COLO668 (cell line): ENCODE measurements around the gene KCND3.

Experiments
- DNase-seq: peaks from one replicate; lab custom pipeline; 2025; ENCODE audit not compliant: unreplicated experiment; lab: John Stamatoyannopoulos, UW

The KCND3 gene

DNA sequence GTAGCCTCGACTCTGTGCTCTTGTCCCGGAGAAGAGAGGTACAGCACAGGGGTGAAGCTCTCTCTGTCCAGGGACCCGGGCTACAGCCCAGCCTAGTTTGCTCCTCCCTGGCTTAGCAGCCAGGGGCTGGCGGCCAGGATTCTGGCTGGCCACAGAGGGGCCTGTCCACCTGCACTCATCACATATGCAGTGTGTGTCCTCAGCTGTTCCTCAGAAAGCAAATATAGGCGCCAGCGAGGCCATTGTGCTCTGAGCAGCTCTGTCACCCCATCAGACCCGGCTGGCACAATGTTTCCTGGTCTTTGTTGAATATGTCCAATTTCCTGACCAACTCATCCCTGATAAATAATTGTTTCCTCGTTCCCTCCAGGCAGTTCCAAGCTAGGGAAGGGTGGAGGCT lies 28.5 kb downstream of the KCND3 start:
- peak; percentile 79 for DNase-seq

DNA sequence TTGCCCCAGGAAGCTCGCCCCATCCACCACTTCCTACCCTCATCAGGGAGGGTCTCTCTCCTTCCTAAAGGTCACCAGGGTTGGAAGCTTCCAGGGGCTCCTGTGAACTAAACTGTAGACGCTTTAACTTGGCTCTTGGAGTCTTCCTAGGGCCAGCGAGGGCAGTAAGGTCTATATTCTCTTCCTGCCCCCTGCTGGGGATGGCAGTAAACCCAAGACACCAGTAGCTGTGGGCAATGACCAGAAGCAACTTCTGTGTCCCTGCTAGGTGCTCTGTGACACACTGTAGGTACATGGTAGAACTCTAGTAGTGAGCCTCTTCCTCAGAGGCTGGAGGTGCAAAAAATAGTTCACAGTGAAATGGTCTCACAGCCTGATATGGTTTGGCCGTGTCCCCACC lies 30.0 kb downstream of the KCND3 start:
- no peak for DNase-seq

DNA sequence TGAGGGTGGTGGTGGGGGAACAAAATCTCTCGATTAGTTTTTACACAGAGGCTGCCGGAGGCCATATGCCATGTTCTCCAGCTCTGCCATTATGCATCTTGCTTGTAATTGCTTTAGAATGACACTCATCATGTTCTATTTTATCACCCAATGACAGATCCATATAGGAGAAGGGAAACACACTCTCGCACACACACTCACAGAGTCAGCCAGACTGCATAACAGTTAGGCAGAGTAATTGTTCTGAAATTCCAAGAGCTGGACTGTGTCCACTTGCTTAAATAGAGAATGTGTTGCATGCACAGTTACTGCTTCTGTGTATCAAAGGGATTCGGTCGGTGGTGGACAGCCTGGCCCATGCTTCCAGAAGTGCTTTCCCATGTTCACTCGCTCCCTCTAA lies 30.6 kb downstream of the KCND3 start:
- no peak for DNase-seq

DNA sequence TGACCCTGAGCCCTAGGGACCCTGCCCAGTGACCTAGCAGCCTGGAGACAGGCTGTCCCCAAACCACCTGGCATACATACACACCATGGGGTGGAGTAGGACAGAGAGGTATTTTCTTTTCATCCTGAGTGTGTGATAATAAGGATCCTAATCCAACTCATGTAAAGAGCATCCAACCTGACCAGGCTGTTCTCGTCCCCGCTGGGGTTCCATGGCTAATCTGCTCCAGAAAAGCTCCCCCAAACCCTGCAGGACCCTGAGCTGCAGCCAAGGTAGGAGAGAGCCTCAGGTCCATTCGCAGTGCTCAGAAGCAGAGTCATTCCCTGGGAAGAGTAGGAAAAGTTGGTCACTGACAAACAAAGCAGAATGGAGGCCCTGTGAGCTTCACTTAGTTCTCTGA lies 31.4 kb downstream of the KCND3 start:
- no peak for DNase-seq

DNA sequence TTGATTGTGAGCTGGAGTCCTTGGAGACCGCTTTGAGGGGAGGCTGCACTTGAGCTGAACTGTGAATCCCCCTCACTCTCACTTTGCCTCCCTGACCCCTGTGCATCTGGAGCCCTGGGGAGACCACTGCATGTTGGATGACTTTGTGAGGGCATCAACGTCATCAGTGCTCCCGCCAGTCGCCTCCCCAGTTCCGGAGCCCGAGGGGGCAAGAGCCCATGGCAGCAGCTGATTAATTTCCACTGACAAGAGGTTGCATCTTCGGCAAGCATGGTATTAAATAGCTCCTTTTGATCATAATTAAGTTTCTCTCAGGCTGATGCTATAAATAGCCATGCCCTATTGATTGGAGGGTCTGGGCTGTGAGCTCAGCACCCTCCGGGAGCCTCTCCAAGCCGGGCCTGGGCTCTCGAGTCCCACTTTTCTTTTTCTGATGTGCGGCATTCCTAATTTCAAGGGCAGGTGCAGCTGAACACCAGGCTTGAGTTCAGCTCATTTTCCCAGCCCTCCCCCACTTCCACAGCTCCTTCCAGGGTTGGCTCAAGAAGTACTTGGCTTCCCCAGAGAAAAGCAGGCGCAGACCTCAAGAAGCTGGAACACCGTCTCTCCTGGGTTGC lies 33.2 kb downstream of the KCND3 start:
- DNase-seq: no peak

DNA sequence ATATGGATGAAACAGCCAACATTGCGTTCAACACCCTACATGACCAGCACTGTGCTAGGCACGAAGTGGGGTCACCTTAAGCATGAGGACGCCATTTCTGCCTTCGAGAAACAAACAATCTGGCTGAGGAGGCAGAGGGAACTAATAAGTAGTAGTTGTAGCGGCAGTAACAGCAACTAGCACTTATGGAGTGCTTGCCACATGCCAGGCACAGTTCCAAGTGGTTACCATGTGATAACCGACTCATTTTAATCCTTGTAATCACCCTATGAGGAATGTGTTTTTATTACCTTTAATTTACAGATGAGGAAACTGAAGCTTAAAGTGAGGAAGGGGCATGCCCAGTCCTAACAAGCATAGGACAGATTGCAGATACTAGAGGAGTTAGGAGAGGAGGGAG lies 33.7 kb downstream of the KCND3 start:
- DNase-seq: no peak

DNA sequence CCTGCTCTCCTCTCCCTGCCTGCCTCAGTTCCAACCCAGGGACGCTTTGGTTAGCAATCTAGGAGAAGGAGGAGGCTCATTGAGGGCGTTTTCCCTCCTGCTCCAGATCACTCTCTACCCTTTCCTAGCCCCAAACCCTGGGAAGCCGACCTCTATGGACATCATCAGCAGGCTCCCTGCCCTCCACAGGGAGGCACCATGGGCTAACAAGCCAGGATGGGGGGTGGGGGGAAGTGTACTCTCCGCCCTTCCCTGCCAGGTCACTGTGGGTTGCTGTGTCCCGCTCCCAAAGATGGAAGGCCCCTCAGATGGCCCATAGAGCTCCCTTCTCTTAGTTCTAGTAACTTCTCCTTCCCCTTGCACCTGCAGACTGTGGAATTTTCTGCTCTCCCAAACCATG lies 35.7 kb downstream of the KCND3 start:
- no peak for DNase-seq

DNA sequence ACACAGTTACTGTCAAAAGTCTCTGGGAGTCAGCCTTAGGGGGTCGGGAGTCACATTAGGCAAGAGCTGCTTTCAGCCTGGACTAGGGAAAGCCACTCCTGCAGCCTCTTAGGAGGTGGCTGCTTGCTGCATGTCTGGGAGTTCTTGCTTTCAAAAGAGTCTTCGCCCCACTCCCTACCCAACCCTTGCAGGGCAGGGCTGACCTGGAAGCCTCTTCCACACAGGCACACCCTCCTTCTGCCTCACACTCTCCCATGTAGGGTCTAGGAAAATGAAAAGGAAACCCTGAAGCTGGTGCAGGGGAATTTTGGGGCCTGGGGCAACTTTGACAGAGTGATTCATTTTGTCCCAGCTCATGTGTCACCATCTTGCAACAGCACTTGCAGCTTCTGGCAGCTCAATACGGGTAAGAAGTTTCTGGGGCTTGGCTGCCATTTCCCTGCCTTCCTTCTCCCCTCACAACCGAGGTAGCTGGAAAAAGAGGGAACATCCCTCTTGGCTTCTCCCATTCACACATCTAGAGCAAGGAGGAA lies 37.3 kb downstream of the KCND3 start:
- DNase-seq: no peak

DNA sequence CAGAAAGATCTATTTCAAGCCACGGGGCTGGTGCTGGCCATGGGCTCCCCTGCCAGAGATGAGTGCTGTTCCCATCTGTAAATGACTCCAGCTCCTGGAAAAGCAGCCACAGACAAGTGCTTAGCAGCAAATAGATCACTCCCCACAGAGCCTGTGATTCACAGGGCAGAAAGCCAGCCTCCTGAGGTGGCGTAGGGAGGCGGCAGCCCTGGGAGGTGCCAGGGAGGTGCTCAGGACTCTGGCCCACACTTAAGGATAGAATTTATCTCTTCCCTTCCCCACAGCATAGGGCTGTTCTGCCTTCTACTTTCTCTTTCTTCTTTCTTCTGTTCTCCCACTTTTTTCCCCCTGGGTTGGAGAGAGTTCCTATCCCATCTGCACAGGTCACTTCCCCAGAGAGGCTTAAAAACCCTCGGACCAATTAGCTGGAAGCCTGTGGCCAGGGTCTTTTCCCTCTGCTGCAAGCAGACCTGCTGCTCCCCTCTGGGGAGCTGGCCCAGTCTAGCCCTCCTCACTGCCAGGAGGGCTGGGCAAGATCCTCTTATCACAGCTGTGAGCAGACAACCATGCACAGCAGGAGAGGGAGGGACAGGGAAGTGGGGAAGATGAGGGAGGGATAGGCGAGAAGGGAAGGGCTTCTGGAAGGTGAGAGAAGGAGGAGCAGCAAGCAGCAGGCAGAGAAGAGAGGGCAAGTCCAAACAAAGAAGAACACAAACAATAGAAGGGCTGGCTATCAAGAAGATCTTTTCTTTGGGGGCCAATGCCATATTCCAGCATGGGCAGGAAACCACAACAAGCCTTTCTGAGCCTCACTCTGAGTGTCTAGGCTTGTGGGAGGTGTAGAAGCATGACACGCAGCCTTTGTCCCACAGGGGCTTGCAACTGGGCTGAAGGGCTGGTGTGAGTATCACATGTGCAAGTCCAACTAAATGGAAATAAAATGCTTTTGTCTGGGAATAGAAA lies 41.0 kb downstream of the KCND3 start:
- no peak for DNase-seq

DNA sequence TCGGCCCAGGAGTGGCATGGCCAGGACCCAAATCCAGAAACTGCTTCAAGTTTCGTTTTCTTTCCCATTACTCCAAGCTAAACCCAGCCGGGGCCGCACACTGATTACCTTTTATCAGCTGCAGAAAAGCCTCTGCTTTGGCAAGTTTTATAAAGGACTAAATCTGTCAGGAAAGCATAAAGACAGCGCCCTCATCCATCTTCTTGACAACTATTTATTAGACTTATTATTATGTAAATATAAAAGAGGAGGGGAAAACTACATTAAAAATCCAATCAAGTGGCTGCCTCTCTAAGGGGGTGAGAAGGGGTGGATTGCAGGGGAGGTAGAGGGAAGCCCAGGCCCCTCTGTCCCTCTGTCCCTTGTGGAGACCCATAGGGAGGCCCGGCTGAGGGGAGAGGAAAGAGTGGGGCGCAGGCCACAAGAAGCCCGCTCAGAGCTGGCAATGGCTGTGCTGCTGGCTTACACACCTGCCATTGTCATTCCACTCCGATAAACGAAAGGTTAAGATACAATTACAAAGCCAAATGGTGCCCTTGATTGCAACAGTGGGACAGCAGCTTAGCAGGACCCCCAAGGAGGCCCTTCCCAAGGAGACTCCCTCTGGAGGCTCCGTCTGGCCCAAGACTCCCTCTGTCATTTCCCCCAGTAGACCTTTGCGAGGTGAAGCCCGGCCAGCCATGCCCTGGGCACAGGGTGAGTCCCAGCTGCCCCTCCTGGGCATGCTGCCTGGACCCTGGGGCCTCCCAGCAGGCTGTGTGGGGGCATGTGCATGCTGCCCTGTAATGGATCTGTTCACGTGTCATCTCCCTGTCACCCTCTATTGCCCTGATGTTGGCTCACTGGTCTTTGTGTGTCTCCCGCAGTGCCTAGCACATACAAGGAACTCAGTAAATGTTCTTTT lies 45.4 kb downstream of the KCND3 start:
- no peak for DNase-seq

DNA sequence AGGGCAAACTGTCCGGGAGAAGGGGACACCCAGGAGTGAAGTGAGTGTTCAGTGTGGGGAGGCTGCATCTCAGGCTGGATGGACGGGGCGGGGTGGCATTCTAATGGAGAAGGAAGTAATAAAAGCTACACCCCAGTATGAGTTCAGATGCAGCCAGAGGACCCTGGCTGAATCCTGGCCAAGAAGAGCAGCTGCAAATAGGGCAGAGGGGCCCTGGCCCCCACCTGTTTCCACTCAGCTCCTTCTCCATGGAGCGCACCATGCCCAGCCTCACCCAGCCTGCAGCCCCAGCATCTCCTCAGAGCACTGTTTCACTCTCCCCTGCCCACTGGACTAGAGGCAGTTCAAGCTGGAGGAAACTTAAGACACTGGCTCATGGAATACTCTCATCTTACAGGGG lies 46.4 kb downstream of the KCND3 start:
- DNase-seq: no peak

DNA sequence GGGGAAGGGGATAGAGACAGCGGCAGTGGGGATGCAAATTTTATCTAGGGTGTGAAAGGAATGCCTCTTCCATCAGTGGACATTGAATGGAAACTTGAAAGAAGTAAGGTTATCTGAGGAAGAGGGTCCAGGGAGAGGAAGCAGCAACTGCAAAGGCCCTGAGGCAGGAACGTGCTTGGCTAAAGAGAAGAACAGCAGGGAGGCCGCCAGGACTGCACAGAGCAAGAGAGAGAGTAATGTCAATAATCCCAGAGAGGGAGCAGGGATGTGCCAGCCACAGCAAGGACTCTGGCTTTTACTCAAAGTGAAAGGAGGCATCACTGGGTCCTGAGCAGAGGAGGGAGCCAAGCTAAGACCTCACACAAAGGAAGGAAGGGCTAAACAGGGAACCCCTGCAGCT lies 50.9 kb downstream of the KCND3 start:
- no peak for DNase-seq

DNA sequence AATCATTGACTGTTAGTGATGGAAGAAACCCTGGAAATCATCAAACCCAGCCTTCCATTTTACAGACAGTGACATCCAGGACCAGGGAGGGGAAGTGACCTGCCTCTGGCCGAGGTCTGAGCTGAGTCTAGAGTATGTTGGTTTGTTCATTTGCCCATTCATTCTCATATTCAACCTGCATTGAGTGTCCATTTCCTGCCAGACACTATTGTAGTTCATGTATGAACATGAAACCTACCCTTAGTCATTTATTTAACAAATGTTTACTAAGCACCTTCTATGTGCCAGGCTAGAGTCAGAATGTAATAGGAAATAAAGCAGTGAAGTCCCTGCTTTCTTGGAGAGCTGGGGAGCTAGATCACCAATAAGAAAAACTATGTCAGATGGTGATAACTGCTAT lies 51.3 kb downstream of the KCND3 start:
- DNase-seq: no peak

DNA sequence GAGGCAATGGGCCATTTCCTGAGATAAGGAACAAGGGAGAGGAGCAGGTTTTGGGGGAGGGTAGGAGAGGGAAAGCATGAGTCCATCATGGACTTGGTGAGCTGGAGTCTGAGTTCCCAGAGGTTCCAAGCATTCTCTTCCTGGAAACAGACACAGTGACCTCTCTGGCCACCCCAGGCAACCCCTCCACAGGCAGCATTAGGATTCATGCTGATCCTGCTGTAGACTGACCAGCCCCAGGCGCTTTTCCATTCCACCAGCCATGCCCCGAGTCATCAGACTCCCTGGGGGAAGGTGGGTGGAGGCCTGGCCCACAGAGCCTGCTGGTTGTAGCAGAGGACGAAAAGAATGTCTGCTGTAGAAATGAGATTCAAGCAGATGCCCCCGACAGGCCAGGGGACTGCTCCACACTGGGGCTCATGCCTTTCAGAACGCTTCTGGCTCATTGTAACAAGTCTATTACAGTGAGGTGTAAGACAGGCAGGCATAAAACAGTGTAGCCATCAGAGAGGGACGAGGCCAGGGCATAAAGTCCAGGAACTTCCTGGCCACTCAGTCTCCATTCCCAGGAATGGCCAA lies 52.2 kb downstream of the KCND3 start:
- no peak for DNase-seq

DNA sequence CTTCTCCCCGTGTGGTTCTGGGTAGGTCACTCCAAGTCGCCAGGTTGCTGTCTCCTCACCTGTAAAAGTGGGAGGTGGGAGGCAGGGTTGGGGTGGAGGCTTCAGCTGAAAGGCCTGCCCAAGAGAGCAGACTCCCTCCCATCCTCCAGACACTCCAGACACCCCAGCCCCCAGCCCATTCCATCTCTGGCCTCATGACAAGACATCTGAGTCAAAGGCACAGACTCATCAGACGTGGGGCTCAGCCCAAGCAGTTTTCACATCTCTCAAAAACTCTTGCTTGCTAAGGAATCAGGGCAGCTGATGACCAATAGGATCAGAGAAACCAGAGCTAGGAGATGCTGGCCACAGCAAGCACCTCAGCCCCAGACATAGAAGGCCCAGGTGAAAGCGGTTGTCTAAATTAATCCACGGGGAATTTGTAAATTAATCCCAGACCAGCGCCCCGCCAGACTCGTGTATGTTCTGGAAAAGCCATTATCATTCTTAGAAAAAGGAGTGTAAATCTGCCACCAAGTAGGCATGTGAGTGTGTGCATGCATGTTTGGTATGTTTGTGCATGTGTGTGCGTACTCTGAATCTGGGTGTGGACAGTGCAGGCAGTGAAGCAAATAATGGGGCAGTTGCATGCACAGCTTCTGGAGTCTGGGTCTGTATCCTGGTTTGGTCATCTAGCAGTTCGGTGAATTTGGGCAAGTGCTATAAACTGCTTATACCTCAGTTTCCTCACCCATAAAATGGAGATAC lies 55.2 kb downstream of the KCND3 start:
- DNase-seq: no peak

DNA sequence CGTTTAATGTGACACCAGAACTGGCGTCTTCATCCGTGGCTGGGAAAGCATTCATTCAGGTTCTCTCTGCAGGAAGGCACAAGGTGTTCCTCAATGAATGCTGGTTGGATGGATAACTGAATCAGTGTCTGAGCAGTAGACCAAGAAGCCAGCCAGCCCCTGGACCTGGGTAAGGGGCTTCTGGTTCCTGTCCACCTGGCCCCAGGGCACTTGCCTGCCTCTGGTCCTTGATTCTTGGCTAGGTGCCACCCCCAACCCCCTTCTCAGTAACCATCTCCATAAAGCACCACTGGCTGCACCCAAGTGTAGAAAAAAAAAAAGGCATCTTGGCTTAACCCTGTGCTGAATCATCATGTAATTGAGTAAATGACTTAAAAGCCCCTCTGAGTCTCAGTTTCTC lies 59.1 kb downstream of the KCND3 start:
- DNase-seq: no peak

DNA sequence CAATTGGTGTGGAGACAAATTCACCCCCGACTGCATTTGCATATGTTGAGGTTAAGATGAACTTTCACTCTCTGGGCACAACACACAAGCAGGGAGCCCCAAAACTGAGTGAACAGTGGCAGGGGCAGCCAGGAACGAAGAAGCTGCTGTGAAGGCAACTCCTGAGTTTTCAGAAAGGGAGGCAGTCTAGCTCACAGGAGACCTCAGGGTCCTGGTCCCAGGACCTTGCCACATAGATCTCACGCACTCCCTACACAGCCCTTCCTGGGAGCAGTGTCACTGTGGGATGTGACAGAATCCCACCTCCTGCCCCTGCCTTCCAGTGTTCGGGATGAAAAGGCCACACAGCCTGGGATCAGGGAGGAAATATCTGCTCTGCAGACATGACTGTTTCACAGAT lies 60.9 kb downstream of the KCND3 start:
- DNase-seq: no peak

DNA sequence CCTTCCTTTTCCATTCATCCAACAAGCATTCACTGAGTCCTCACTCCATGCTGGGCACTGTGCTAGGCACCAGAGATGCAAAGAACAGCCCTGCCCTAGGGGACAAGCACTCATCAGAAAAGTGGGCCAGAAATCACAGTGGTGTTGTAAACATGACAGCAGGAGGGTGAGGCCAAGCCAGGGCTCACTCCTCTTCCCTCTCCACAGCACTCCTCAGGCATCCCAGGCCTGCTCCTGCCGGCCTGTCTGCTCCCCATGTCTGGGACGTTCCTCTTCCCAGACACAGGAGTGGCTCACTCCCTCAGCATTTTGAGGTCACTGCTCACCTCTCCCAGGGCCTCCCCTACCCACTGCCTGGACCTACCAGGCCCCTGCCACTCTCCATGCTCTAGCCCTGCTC lies 61.8 kb downstream of the KCND3 start:
- DNase-seq: no peak

DNA sequence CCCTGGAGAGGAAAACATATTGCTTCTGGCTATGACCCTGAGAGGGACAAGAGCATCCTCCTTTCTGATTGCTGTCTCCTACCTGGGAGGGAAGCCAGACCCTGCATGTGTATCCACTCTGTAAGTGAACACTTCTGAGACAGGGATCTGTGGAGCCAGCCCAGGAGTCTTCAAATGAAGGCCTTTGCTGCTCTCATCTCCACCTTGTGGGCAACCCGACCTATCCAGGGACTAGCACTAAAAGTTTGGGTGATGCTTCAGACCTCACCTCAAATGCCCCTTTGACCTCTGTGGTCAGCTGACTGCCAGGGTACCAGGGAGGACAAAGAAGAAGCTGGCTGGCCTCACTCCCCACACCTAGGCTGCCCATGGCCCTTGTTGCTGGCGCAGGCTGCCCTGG lies 64.7 kb downstream of the KCND3 start:
- DNase-seq: no peak

DNA sequence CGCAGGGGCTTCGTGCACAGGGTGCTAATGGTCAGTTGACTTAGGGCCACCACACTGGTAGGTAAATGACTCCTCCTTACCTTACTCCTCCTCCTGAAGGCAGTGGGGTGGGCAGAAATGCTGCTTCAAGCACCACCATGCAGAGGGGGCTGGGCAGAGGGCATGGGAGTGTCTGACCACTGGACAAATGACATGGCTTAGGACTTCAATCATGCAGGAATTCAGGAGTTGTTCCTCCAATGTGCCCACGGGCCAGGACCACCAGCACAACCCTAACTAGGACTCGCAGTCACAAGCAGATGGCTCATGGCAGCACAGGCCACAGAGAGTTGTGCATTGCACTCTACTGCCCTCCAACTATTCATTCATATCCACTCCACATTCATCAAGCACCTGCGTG lies 65.7 kb downstream of the KCND3 start:
- DNase-seq: no peak
